ENCODE data around the gene SUPT5H.

- no peak for TF ChIP-seq POLR2AphosphoS5 (IDR thresholded peaks at IDR 0.05; ENCODE audit: low read length)
- TF ChIP-seq MAX (IDR thresholded peaks at IDR 0.05; ENCODE audit: low read depth, low read length), result no peak
- no peak for TF ChIP-seq CEBPZ (IDR thresholded peaks at IDR 0.05; ENCODE audit: low read depth, low read length)
- TF ChIP-seq TAF1 (IDR thresholded peaks at IDR 0.05; ENCODE audit: borderline replicate concordance, low read depth, low read length), result no peak
- TF ChIP-seq EP300 (IDR thresholded peaks at IDR 0.05; ENCODE audit: borderline replicate concordance in 1 of 2, control insufficient read depth in 1 of 2, low read depth in 2 of 2, low read length in 2 of 2), result no peak
- no peak for TF ChIP-seq CTCF (IDR thresholded peaks at IDR 0.05 in 2 of 3, conservative IDR thresholded peaks at IDR 0.05 in 1 of 3; ENCODE audit: control insufficient read depth in 2 of 3, extremely low read depth in 1 of 3, insufficient read depth in 1 of 3, low read depth in 3 of 3, low read length in 3 of 3)
These were observed 37.8 kb downstream of the SUPT5H start for GRCh38 chr19:39483141-39483540.

All from GM12878 (cell line).